ENCODE results near the gene BRWD1.

The BRWD1 gene

DNA sequence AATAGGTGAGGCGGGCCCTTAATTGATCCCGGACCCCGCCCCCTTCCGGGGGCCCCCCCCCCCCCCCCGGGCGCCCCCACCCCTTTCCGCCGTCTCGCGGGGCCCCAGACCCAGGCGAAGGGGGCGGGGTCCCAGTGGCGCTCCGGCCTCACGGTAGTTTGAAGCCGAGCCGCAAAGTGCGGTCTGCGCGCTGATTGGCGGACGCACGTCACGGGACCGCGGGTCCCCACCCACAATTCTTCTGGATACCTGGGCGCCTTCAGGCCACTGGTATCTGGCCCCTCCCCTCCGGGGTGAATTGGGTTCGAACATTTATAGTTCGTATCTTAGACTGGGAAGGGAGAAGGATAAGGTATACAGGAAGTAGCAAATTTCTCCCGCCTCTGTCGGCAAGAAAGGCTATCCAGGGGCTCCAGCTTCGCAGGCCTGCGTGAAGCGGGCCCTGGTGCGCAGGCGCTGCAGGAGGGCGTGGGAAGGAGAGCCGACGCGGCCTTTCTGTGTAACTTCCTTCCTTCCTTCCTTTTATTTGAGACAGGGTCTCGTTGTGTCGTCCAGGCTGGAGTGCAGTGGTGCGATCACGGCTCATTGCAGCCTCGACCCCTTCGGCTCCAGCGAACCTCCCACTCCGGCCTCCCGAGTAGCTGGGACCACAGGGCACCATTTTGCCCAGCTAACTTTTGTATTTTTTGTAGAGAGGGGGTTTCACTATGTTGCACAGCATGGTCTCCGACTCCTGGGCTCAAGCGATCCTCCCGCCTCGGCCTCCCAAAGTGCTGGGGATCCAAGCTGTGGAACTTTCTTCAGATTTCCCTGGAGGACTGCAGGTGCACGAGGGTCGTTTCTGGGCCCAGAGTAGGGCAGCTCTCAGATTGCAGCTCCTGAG is 36.0 kb upstream of the BRWD1 start:
- H3K4me3 ChIP-seq (ENCODE audit: control insufficient read depth, low read depth, low read length), result peak overlapping the region; percentile 52
- no peak for TF ChIP-seq CTCF (IDR thresholded peaks at IDR 0.05; ENCODE audit: control insufficient read depth, insufficient read depth, low read depth, low read length, missing control alignments)
- peak; percentile 50 for DNase-seq (ENCODE audit: low read depth)

- no peak for TF ChIP-seq CTCF (IDR thresholded peaks at IDR 0.05; ENCODE audit: control insufficient read depth, insufficient read depth, low read depth, low read length, missing control alignments)
- H3K4me3 ChIP-seq (ENCODE audit: control insufficient read depth, low read depth, low read length), result peak within 1 kb of the TSS; percentile 80
- DNase-seq (ENCODE audit: low read depth), result no peak
Measured at GRCh38 chr21:39348355-39349210, 35.2 kb upstream of the BRWD1 start, which contains the start of gene HMGN1. TSS of gene HMGN1 (minus strand) at chr21:39349088. CDS start at chr21:39348917, 171 bp downstream.

DNA sequence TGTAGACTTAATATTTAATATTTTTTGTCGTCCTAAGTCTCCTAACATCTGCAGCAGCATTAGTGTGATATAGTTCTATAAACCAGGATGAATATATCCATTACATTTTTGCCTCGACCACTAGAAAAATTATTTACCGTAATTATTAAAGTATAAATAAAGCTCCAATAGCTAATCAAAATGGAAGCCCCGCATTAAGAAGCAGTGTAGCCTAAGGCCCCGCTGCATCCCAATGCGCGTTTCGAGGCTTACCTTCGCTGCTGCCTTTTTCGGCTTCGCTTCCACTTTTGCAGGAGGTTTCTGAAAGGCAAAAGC is 34.6 kb upstream of the BRWD1 start:
- no peak for DNase-seq (ENCODE audit: low read depth)
- H3K4me3 ChIP-seq (ENCODE audit: control insufficient read depth, low read depth, low read length), result peak overlapping the region; percentile 80
- TF ChIP-seq CTCF (IDR thresholded peaks at IDR 0.05; ENCODE audit: control insufficient read depth, insufficient read depth, low read depth, low read length, missing control alignments), result no peak

GRCh38 chr21:39347537-39347936 is 34.1 kb upstream of the BRWD1 start:
- no peak for TF ChIP-seq CTCF (IDR thresholded peaks at IDR 0.05; ENCODE audit: control insufficient read depth, insufficient read depth, low read depth, low read length, missing control alignments)
- H3K4me3 ChIP-seq (ENCODE audit: control insufficient read depth, low read depth, low read length), result peak overlapping the region; percentile 80
- DNase-seq (ENCODE audit: low read depth), result no peak

DNA sequence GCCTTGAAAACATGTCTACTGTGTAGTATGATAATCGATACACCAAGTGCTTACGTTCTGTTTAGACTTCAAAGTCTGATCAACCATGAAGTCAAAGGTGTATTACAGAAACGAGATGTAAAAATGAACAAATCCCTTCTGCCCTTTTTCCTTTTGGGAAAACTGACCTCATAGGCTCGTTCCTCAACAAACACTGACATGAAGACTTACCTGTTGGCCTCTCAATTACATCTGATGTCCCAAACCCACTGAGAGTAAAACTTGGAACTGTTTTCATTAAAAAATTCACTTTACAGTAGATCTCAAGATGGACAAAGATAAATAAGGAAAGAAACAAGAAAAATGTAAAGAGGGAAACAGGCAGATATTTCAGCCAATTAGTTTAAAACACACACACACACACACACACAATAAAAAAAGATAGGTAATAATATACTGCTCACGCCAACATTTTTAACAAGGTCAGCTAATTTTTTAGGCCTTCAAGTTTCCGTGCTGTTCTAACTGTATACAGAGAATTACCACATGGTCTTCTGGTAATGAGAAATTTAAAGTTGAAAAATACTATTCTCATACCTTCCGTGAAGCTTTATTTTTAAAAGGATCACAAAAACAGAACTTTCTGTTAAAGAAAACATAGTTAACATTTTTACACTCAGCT is 33.4 kb upstream of the BRWD1 start:
- no peak overlapping the region for H3K4me3 ChIP-seq (ENCODE audit: control insufficient read depth, low read depth, low read length)
- no peak for DNase-seq (ENCODE audit: low read depth)
- no peak for TF ChIP-seq CTCF (IDR thresholded peaks at IDR 0.05; ENCODE audit: control insufficient read depth, insufficient read depth, low read depth, low read length, missing control alignments)

DNA sequence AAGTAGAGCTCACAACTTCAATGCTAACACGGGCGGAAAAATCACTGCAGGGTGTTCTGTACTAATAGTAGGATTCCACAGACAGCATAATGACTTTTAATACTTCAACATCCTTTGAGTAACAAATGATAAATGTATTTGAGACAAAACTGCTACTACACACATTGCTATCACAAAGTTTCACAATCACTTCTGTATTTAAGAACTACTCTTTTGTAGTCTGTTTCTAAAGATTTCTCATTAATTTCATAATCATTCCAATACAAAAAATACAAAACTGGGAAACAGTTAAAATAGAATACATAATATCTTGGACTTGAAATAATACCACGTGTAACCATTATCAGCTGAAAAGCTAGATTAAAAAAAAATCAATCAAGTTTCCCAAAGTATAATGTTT is 32.8 kb upstream of the BRWD1 start:
- no peak for TF ChIP-seq CTCF (IDR thresholded peaks at IDR 0.05; ENCODE audit: control insufficient read depth, insufficient read depth, low read depth, low read length, missing control alignments)
- no peak for DNase-seq (ENCODE audit: low read depth)
- no peak overlapping the region for H3K4me3 ChIP-seq (ENCODE audit: control insufficient read depth, low read depth, low read length)
